GM21390 (cell line): ENCODE results near the gene NTSR2.
A peak's percentile ranks its signal among the peaks of the same experiment; 100 is the strongest.

Source experiments
- ATAC-seq: cut with Tn5 transposase; IDR thresholded peaks from one replicate; pipeline ENCODE4 v1.9.1; 2021; ENCODE audit not compliant: unreplicated experiment

NTSR2 gene

GRCh38 chr2:11699686-11700670 lies 30.0 kb upstream of the NTSR2 start:
- no peak for ATAC-seq

- no peak for ATAC-seq
Measured at GRCh38 chr2:11698009-11698922, 28.3 kb upstream of the NTSR2 start.

- ATAC-seq = no peak
Measured at GRCh38 chr2:11697103-11697871, 27.3 kb upstream of the NTSR2 start.

- no peak for ATAC-seq
Measured at GRCh38 chr2:11696736-11697102, 26.7 kb upstream of the NTSR2 start.

- ATAC-seq = no peak
Measured at GRCh38 chr2:11695576-11695975, 25.6 kb upstream of the NTSR2 start.

- ATAC-seq = peak; percentile 77
Measured at GRCh38 chr2:11692966-11693521, 23.0 kb upstream of the NTSR2 start.

- no peak for ATAC-seq
Measured at GRCh38 chr2:11691076-11691660, 21.2 kb upstream of the NTSR2 start.

- ATAC-seq = peak; percentile 86
Measured at GRCh38 chr2:11688222-11689069, 18.5 kb upstream of the NTSR2 start.

GRCh38 chr2:11687736-11688135 lies 17.7 kb upstream of the NTSR2 start:
- ATAC-seq = no peak

GRCh38 chr2:11685906-11686470 lies 16.0 kb upstream of the NTSR2 start:
- no peak for ATAC-seq

- ATAC-seq = no peak
Measured at GRCh38 chr2:11684894-11685460, 15.0 kb upstream of the NTSR2 start.

GRCh38 chr2:11683966-11684365 lies 14.0 kb upstream of the NTSR2 start:
- ATAC-seq = no peak

GRCh38 chr2:11683476-11683875 lies 13.5 kb upstream of the NTSR2 start:
- ATAC-seq = no peak

GRCh38 chr2:11682590-11682915 lies 12.6 kb upstream of the NTSR2 start:
- ATAC-seq = no peak

- ATAC-seq = peak; percentile 68
Measured at GRCh38 chr2:11681722-11682589, 12.0 kb upstream of the NTSR2 start.

GRCh38 chr2:11680901-11681721 lies 11.1 kb upstream of the NTSR2 start:
- ATAC-seq = no peak
